ENCODE results near the gene MTLN. TPM values are rescaled to one million over a fixed set of nuclear protein-coding genes. Genes with fewer than 3 reads are reported as not detected.

MTLN gene
- total and polyA plus RNA-seq, 2 of the 13 experiments (the other 11 are each of a cell fraction or from before 2014, with no cell fraction given) = 37.1 to 50.4 TPM

DNA sequence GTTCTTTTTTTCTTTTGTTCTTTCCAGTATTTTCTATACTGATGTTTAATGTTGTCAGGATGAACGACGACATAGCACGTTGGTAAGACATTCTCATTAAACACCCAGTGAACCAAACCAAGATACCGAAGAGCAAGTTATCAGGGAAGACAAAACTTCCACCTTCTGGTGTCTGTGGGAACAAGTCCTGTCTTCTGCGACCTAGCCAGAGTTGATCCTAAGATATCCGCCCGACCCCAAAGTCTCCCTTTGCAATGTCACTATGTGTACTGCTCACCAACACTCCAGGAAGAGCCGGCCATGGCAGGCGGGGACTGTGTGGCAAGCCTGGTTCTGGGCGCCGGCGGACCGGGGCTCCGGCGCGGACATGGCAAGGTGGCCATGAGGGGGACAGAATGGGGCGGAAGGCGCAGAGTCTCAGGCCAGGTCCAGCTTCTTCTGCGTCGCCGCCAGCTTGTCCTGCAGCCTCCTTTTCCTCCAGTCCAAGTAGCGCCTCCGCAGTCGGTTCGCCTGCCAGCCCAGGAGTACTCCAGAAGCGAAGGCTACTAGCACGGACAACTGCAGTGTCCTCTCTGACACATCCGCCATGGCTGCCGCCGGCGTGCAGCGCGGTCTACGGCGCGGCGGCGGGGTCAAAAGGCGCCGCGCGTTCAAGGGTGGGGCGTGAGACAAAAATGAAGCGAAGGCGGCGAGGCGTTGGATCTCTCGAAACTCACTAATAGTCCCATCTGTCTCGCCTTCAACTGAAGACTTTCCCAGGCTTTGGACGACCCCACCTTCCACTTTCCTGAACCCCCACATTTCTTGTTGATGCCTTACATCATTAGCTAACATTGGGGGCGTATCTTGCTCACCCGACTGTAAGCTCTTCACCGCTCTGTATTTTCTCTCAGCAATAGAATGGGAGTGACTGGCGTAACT lies at the start of gene MTLN (continued):
- TF ChIP-seq, protein P1, sequence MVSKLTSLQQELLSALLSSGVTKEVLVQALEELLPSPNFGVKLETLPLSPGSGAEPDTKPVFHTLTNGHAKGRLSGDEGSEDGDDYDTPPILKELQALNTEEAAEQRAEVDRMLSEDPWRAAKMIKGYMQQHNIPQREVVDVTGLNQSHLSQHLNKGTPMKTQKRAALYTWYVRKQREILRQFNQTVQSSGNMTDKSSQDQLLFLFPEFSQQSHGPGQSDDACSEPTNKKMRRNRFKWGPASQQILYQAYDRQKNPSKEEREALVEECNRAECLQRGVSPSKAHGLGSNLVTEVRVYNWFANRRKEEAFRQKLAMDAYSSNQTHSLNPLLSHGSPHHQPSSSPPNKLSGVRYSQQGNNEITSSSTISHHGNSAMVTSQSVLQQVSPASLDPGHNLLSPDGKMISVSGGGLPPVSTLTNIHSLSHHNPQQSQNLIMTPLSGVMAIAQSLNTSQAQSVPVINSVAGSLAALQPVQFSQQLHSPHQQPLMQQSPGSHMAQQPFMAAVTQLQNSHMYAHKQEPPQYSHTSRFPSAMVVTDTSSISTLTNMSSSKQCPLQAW (CRISPR knock-in tag; IDR thresholded peaks at IDR 0.05) = peak; percentile 73; the same call in 1 of the 2 replicates
- TF ChIP-seq, protein P2, sequence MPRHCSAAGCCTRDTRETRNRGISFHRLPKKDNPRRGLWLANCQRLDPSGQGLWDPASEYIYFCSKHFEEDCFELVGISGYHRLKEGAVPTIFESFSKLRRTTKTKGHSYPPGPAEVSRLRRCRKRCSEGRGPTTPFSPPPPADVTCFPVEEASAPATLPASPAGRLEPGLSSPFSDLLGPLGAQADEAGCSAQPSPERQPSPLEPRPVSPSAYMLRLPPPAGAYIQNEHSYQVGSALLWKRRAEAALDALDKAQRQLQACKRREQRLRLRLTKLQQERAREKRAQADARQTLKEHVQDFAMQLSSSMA (CRISPR knock-in tag; IDR thresholded peaks at IDR 0.05) = peak; percentile 99
- TF ChIP-seq ARNT (IDR thresholded peaks at IDR 0.05) = no peak
- TF ChIP-seq CBX5 (CRISPR knock-in tag; IDR thresholded peaks at IDR 0.05; ENCODE audit: borderline replicate concordance) = peak; percentile 92
- TF ChIP-seq FOXM1 (CRISPR knock-in tag; IDR thresholded peaks at IDR 0.05) = no peak
- TF ChIP-seq, protein P3, sequence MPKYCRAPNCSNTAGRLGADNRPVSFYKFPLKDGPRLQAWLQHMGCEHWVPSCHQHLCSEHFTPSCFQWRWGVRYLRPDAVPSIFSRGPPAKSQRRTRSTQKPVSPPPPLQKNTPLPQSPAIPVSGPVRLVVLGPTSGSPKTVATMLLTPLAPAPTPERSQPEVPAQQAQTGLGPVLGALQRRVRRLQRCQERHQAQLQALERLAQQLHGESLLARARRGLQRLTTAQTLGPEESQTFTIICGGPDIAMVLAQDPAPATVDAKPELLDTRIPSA (CRISPR knock-in tag; IDR thresholded peaks at IDR 0.05; ENCODE audit: borderline replicate concordance) = peak; percentile 43; the same call in 1 of the 2 replicates
- TF ChIP-seq CCAR2 (optimal IDR thresholded peaks at IDR 0.05; ENCODE audit: low read depth, low read length) = no peak
- TF ChIP-seq, protein P4, sequence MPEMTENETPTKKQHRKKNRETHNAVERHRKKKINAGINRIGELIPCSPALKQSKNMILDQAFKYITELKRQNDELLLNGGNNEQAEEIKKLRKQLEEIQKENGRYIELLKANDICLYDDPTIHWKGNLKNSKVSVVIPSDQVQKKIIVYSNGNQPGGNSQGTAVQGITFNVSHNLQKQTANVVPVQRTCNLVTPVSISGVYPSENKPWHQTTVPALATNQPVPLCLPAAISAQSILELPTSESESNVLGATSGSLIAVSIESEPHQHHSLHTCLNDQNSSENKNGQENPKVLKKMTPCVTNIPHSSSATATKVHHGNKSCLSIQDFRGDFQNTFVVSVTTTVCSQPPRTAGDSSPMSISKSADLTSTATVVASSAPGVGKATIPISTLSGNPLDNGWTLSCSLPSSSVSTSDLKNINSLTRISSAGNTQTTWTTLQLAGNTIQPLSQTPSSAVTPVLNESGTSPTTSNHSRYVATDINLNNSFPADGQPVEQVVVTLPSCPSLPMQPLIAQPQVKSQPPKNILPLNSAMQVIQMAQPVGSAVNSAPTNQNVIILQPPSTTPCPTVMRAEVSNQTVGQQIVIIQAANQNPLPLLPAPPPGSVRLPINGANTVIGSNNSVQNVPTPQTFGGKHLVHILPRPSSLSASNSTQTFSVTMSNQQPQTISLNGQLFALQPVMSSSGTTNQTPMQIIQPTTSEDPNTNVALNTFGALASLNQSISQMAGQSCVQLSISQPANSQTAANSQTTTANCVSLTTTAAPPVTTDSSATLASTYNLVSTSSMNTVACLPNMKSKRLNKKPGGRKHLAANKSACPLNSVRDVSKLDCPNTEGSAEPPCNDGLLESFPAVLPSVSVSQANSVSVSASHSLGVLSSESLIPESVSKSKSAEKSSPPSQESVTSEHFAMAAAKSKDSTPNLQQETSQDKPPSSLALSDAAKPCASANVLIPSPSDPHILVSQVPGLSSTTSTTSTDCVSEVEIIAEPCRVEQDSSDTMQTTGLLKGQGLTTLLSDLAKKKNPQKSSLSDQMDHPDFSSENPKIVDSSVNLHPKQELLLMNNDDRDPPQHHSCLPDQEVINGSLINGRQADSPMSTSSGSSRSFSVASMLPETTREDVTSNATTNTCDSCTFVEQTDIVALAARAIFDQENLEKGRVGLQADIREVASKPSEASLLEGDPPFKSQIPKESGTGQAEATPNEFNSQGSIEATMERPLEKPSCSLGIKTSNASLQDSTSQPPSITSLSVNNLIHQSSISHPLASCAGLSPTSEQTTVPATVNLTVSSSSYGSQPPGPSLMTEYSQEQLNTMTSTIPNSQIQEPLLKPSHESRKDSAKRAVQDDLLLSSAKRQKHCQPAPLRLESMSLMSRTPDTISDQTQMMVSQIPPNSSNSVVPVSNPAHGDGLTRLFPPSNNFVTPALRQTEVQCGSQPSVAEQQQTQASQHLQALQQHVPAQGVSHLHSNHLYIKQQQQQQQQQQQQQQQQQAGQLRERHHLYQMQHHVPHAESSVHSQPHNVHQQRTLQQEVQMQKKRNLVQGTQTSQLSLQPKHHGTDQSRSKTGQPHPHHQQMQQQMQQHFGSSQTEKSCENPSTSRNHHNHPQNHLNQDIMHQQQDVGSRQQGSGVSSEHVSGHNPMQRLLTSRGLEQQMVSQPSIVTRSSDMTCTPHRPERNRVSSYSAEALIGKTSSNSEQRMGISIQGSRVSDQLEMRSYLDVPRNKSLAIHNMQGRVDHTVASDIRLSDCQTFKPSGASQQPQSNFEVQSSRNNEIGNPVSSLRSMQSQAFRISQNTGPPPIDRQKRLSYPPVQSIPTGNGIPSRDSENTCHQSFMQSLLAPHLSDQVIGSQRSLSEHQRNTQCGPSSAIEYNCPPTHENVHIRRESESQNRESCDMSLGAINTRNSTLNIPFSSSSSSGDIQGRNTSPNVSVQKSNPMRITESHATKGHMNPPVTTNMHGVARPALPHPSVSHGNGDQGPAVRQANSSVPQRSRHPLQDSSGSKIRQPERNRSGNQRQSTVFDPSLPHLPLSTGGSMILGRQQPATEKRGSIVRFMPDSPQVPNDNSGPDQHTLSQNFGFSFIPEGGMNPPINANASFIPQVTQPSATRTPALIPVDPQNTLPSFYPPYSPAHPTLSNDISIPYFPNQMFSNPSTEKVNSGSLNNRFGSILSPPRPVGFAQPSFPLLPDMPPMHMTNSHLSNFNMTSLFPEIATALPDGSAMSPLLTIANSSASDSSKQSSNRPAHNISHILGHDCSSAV (CRISPR knock-in tag; IDR thresholded peaks at IDR 0.05; ENCODE audit: borderline replicate concordance) = no peak
- TF ChIP-seq PRMT3 (CRISPR knock-in tag; IDR thresholded peaks at IDR 0.05; ENCODE audit: borderline replicate concordance, low read depth) = no peak
- TF ChIP-seq ZFP1 (CRISPR knock-in tag; IDR thresholded peaks at IDR 0.05) = no peak
- TF ChIP-seq FOSL1 (CRISPR knock-in tag; IDR thresholded peaks at IDR 0.05; ENCODE audit: borderline replicate concordance) = no peak
- TF ChIP-seq, protein P5, sequence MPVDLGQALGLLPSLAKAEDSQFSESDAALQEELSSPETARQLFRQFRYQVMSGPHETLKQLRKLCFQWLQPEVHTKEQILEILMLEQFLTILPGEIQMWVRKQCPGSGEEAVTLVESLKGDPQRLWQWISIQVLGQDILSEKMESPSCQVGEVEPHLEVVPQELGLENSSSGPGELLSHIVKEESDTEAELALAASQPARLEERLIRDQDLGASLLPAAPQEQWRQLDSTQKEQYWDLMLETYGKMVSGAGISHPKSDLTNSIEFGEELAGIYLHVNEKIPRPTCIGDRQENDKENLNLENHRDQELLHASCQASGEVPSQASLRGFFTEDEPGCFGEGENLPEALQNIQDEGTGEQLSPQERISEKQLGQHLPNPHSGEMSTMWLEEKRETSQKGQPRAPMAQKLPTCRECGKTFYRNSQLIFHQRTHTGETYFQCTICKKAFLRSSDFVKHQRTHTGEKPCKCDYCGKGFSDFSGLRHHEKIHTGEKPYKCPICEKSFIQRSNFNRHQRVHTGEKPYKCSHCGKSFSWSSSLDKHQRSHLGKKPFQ (CRISPR knock-in tag; IDR thresholded peaks at IDR 0.05; ENCODE audit: insufficient replicate concordance) = no peak
- TF ChIP-seq SAP130 (CRISPR knock-in tag; IDR thresholded peaks at IDR 0.05; ENCODE audit: low read depth) = peak; percentile 94
- TF ChIP-seq ZNF282 (IDR thresholded peaks at IDR 0.05; ENCODE audit: partially characterized antibody) = no peak
- TF ChIP-seq ATAD3A (CRISPR knock-in tag; IDR thresholded peaks at IDR 0.05) = no peak
- no peak for TF ChIP-seq ZNF530 (CRISPR knock-in tag; IDR thresholded peaks at IDR 0.05; ENCODE audit: low read depth)

All from HepG2 (cell line).